ENCODE results near the gene RAD17. TPM values are rescaled to one million over a fixed set of nuclear protein-coding genes. Genes with fewer than 3 reads are reported as not detected.

Gene RAD17
- total RNA-seq, 1 donor from 2014 or later = 14.0 TPM

Other genes with a start within 250 kb of the RAD17 start
- 80.3 TPM for gene CCNB1, start 202.7 kb upstream of the RAD17 start, total RNA-seq
- 9.8 TPM for gene CENPH, start 180.2 kb upstream of the RAD17 start, total RNA-seq
- 31.7 TPM for gene CDK7, start 134.9 kb upstream of the RAD17 start, total RNA-seq
- 5.2 TPM for gene CCDC125, start 37.0 kb upstream of the RAD17 start, total RNA-seq
- 15.6 TPM for gene AK6, start 298 bp upstream of the RAD17 start, total RNA-seq
- 49.7 TPM for gene TAF9, start 298 bp upstream of the RAD17 start, total RNA-seq
- 25.7 TPM for gene MARVELD2, start 45.3 kb downstream of the RAD17 start, total RNA-seq
- 58.1 TPM for gene OCLN, start 123.0 kb downstream of the RAD17 start, total RNA-seq
- gene GTF2H2C, start 190.4 kb downstream of the RAD17 start, total RNA-seq = 12.9 TPM